DND-41 (cell line): Measurements from ENCODE around the gene ZBTB45.
"Not testable (repeated sequence)": the region's sequence is repeated elsewhere in the genome, so short reads cannot be mapped to it uniquely, and the experiment has no call there.

ENCODE experiments used
- ATAC-seq: fragments of 200-7000 bp; cut with Tn5 transposase; 3 replicates; pipeline ENCODE4 v1.9.1; 2021; ENCODE audit warnings: low read depth; ENCODE audit not compliant: insufficient read depth
- DNase-seq: peaks from one replicate; pipeline ENCODE4 v3.0.0-alpha.2; 2020
- H2AFZ ChIP-seq: 2 replicates; pipeline ENCODE4 v1.6.0; 2012; ENCODE audit warnings: low read depth, low read length
- H3K27ac ChIP-seq: 2 replicates; pipeline ENCODE4 v1.5.1; 2012; ENCODE audit warnings: low read length, inconsistent platforms
- H3K27me3 ChIP-seq: fragments of 200-600 bp; sonication (generic); 2 replicates; pipeline ENCODE4 v1.6.0; 2012; ENCODE audit warnings: low read length, mild to moderate bottlenecking, inconsistent platforms; ENCODE audit not compliant: insufficient read depth, poor library complexity
- H3K36me3 ChIP-seq: 2 replicates; pipeline ENCODE4 v1.5.1; 2012; ENCODE audit warnings: low read length, inconsistent platforms; ENCODE audit not compliant: insufficient read depth
- H3K4me1 ChIP-seq: 2 replicates; pipeline ENCODE4 v1.5.1; 2012; ENCODE audit warnings: mild to moderate bottlenecking, low read length; ENCODE audit not compliant: insufficient read depth
- H3K4me2 ChIP-seq: 2 replicates; pipeline ENCODE4 v1.6.0; 2012; ENCODE audit warnings: mild to moderate bottlenecking, moderate library complexity, low read length, inconsistent platforms; ENCODE audit not compliant: insufficient read depth
- H3K4me3 ChIP-seq, 2 experiments: fragments of 200-600 bp in 1 of 2; shearing (Covaris generic) in 1 of 2; 2 replicates each; pipeline ENCODE4 v1.5.1; 2012 to 2016; ENCODE audit warnings: inconsistent platforms in 2 of 2, low read length in 2 of 2, mild to moderate bottlenecking in 2 of 2, low read depth in 1 of 2, moderate library complexity in 1 of 2
- H3K79me2 ChIP-seq: 2 replicates; pipeline ENCODE4 v1.6.0; 2012; ENCODE audit warnings: low read length, inconsistent platforms; ENCODE audit not compliant: insufficient read depth
- H3K9ac ChIP-seq: 2 replicates; pipeline ENCODE4 v1.6.0; 2012; ENCODE audit warnings: low read depth, mild to moderate bottlenecking, inconsistent platforms, low read length, moderate library complexity
- H3K9me3 ChIP-seq: 2 replicates; pipeline ENCODE4 v1.5.1; 2012; ENCODE audit warnings: low read length, moderate library complexity, mild to moderate bottlenecking, inconsistent platforms; ENCODE audit not compliant: insufficient read depth, severe bottlenecking
- H4K20me1 ChIP-seq: 2 replicates; pipeline ENCODE4 v1.6.0; 2012; ENCODE audit warnings: low read length; ENCODE audit not compliant: insufficient read depth
- CTCF ChIP-seq: IDR thresholded peaks from 2 replicates; pipeline ENCODE4 v1.5.1; 2012; ENCODE audit warnings: borderline replicate concordance, low read length, moderate library complexity, mild to moderate bottlenecking; ENCODE audit not compliant: poor library complexity, severe bottlenecking; ENCODE audit errors: extremely low read depth
- EZH2 ChIP-seq: IDR thresholded peaks from 3 replicates; pipeline ENCODE4 v1.6.1; 2012; ENCODE audit warnings: borderline replicate concordance, low read depth, mild to moderate bottlenecking, moderate library complexity, low read length, inconsistent platforms; ENCODE audit not compliant: severe bottlenecking

The ZBTB45 gene

GRCh38 chr19:58510084-58510862 lies 9.3 kb downstream of the ZBTB45 start:
- no peak for ATAC-seq
- Histone ChIP-seq H2AFZ (no peak overlapping the region), H3K9me3 (peaks cover 5% of the 10 kb centered on the region), H3K36me3 (peaks cover 5% of the 10 kb centered on the region; the same call in 1 of the 2 replicates), H3K4me1 (peaks cover 18% of the 10 kb centered on the region), H4K20me1 (no peaks in the 10 kb centered on the region), H3K4me2 (no peak overlapping the region), H3K79me2 (peaks cover 11% of the 10 kb centered on the region), H3K9ac (no peak overlapping the region), H3K27ac (no peak overlapping the region), H3K27me3 (no peaks in the 10 kb centered on the region), H3K4me3 (no peak overlapping the region)
- DNase-seq = no peak
- TF ChIP-seq EZH2 (no peak), CTCF (no peak)

- Histone ChIP-seq H3K36me3 (peaks cover 3% of the 10 kb centered on the region; the same call in 1 of the 2 replicates), H4K20me1 (no peaks in the 10 kb centered on the region), H3K9me3 (peaks cover 5% of the 10 kb centered on the region), H3K4me2 (no peak overlapping the region), H3K4me3 (no peak overlapping the region), H3K79me2 (peaks cover 7% of the 10 kb centered on the region), H3K4me1 (peaks cover 12% of the 10 kb centered on the region), H3K9ac (no peak overlapping the region), H3K27me3 (no peaks in the 10 kb centered on the region), H2AFZ (no peak overlapping the region), H3K27ac (no peak overlapping the region)
- DNase-seq (no peak), ATAC-seq (no peak)
- TF ChIP-seq EZH2 (no peak), CTCF (no peak)
Observed at GRCh38 chr19:58509731-58510083, 9.9 kb downstream of the ZBTB45 start.

GRCh38 chr19:58507602-58508223 lies 11.9 kb downstream of the ZBTB45 start:
- not testable (repeated sequence) for H3K27me3 ChIP-seq, H3K27ac ChIP-seq, H4K20me1 ChIP-seq, H3K79me2 ChIP-seq, H3K36me3 ChIP-seq, H3K4me2 ChIP-seq, ATAC-seq, H3K9me3 ChIP-seq, H3K4me3 ChIP-seq, DNase-seq, H2AFZ ChIP-seq, H3K9ac ChIP-seq, H3K4me1 ChIP-seq

- Histone ChIP-seq H2AFZ (no peak overlapping the region), H3K9me3 (no peaks in the 10 kb centered on the region), H3K27ac (no peak overlapping the region), H3K4me1 (peaks cover 38% of the 10 kb centered on the region), H3K36me3 (no peaks in the 10 kb centered on the region), H3K79me2 (peaks cover 22% of the 10 kb centered on the region), H3K4me3 (peak overlapping the region in 1 of 2 experiments; percentile 83; a peak in 2 of 4 replicates), H4K20me1 (no peaks in the 10 kb centered on the region), H3K9ac (peak overlapping the region; percentile 72), H3K27me3 (no peaks in the 10 kb centered on the region), H3K4me2 (peak overlapping the region; percentile 98)
- no peak for TF ChIP-seq EZH2
- TF ChIP-seq CTCF = no peak
- no peak for DNase-seq
- no peak for ATAC-seq
Observed at GRCh38 chr19:58500242-58500641, 19.4 kb downstream of the ZBTB45 start.
